Gastroesophageal sphincter (tissue), 4 donors: ENCODE results near the gene FAM114A1. TPM values are rescaled to one million over a fixed set of nuclear protein-coding genes. Genes with fewer than 3 reads are reported as not detected.

Source experiments
- ATAC-seq: fragments of 150-250 bp; one replicate; pipeline ENCODE4 v1.9.1; 2016; ENCODE audit warnings: mild to moderate bottlenecking, moderate library complexity
- H3K27ac ChIP-seq, 4 donors: fragments of 200-600 bp; sonication (generic) in 3 of 4; 1 replicate in 3 of 4; 2 replicates in 1 of 4; pipeline ENCODE4 v1.5.1; 2016 to 2019
- H3K27me3 ChIP-seq: fragments of 200-600 bp; sonication (generic); one replicate; pipeline ENCODE4 v1.5.1; 2019
- H3K36me3 ChIP-seq, 2 donors: fragments of 200-600 bp; sonication (generic); one replicate each; pipeline ENCODE4 v1.5.1; 2019; ENCODE audit warnings: control low read depth in 1 of 2
- H3K4me1 ChIP-seq, 3 donors: fragments of 200-600 bp; sonication (generic); 1 replicate in 2 of 3; 2 replicates in 1 of 3; pipeline ENCODE4 v1.5.1; 2016 to 2019; ENCODE audit warnings: control low read depth in 2 of 3
- H3K4me3 ChIP-seq, 2 donors: fragments of 200-600 bp; sonication (generic); one replicate each; pipeline ENCODE4 v1.5.1; 2019; ENCODE audit warnings: mild to moderate bottlenecking in 1 of 2, moderate library complexity in 1 of 2
- H3K9me3 ChIP-seq, 3 donors: fragments of 200-600 bp; sonication (generic); one replicate each; pipeline ENCODE4 v1.5.1; 2017 to 2019; ENCODE audit warnings: control low read depth in 2 of 3
- EP300 ChIP-seq: sonication (generic); formaldehyde crosslinking; IDR thresholded peaks from one replicate; pipeline ENCODE4 v1.6.1; 2017; ENCODE audit warnings: antibody characterized with exemption, mild to moderate bottlenecking
- POLR2A ChIP-seq, 2 donors: fragments of 450-650 bp; IDR thresholded peaks; one replicate each; pipeline ENCODE4 v1.6.1; 2017; ENCODE audit warnings: antibody characterized with exemption in 2 of 2, mild to moderate bottlenecking in 2 of 2, moderate library complexity in 1 of 2
- POLR2AphosphoS5 ChIP-seq: sonication (generic); formaldehyde crosslinking; IDR thresholded peaks from one replicate; pipeline ENCODE4 v1.6.1; 2017; ENCODE audit warnings: antibody characterized with exemption
- WGBS, 2 donors: methylation state at CpG; one replicate each; pipeline ENCODE4 v1.1.5; 2018; ENCODE audit warnings: low coverage in 1 of 2; 5-methylcytosine and 5-hydroxymethylcytosine counted together
- total RNA-seq, 4 donors: library from RNA; depleted of rRNA; stranded (reverse); fragments of >200 nt; gene quantifications; one replicate each; pipeline ENCODE4 v1.1.0, GENCODE V29; 2016
- TF ChIP-seq, protein P1 (sequence below), 4 experiments: fragments of 200-600 bp in 2 of 4; fragments of 450-650 bp in 2 of 4; sonication (generic) in 1 of 4; IDR thresholded peaks; one replicate each; pipeline ENCODE4 v1.5.1; 2017 to 2019; ENCODE audit warnings: antibody characterized with exemption in 4 of 4, mild to moderate bottlenecking in 2 of 4, moderate library complexity in 2 of 4

Gene FAM114A1
- total RNA-seq, 4 donors from 2014 or later: 90.0 to 155 (median 98.4) TPM

DNA sequence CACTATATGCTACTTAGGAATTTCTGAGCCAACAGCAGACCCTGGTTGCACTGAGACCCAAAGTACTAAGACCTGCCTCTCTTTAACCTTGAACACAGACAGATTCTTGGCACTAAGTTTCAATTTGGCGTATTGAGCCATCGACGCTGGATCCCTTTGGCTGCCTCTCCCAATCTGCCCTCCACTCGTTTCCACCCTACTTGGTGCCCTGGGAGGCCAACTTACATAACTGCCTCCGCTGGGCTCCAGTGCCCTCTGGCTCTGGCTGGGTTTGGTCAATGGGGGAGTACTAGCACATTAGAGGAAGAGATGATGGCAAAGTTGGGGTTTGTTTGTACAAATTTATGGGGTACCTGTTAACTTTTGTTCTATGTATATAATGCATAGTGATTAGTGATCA lies 101.1 kb downstream of the FAM114A1 start:
- no peak overlapping the region for H3K4me3 ChIP-seq

DNA sequence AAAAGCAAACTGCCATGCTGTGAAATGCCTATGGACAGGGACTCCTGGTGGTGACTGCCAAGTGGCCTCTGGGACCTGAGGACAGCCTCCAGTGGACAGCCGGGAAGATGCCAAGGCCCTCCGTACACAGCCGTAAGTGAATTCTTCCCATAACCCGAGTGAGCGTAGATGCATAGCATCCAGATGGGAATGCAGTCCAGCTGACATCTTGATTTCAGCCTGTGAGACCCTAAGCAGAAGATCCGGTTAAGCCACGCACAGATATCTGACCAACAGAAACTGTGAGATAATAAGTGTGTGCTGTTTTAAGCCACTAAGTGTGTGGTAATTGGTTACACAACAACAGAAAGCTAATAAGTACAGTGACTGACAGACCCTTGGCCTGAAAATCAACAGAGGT lies 108.7 kb downstream of the FAM114A1 start:
- H3K36me3 ChIP-seq: no peaks in the 10 kb centered on the region
- no peak overlapping the region for H3K4me3 ChIP-seq
- H3K9me3 ChIP-seq: no peaks in the 10 kb centered on the region
- ATAC-seq: no peak
- H3K4me1 ChIP-seq: no peaks in the 10 kb centered on the region
- TF ChIP-seq, protein P1, sequence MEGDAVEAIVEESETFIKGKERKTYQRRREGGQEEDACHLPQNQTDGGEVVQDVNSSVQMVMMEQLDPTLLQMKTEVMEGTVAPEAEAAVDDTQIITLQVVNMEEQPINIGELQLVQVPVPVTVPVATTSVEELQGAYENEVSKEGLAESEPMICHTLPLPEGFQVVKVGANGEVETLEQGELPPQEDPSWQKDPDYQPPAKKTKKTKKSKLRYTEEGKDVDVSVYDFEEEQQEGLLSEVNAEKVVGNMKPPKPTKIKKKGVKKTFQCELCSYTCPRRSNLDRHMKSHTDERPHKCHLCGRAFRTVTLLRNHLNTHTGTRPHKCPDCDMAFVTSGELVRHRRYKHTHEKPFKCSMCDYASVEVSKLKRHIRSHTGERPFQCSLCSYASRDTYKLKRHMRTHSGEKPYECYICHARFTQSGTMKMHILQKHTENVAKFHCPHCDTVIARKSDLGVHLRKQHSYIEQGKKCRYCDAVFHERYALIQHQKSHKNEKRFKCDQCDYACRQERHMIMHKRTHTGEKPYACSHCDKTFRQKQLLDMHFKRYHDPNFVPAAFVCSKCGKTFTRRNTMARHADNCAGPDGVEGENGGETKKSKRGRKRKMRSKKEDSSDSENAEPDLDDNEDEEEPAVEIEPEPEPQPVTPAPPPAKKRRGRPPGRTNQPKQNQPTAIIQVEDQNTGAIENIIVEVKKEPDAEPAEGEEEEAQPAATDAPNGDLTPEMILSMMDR (IDR thresholded peaks at IDR 0.05): no peak
- TF ChIP-seq EP300 (no peak), POLR2A (IDR thresholded peaks at IDR 0.05) (no peak), POLR2AphosphoS5 (no peak)
- no peak overlapping the region for H3K27ac ChIP-seq
- WGBS, 2 donors: 83 to 100% methylated on average over 5 to 6 of the region's 7 CpGs
- no peaks in the 10 kb centered on the region for H3K27me3 ChIP-seq

More for the DNA sequence above, 101.1 kb downstream of the FAM114A1 start:
- no peaks in the 10 kb centered on the region for H3K36me3 ChIP-seq
- no peaks in the 10 kb centered on the region for H3K9me3 ChIP-seq
- H3K27ac ChIP-seq: no peak overlapping the region
- 88 to 100% methylated on average over 2 to 5 of the region's 5 CpGs for WGBS, 2 donors
- no peak for TF ChIP-seq EP300
- no peak for TF ChIP-seq POLR2AphosphoS5
- TF ChIP-seq, protein P1 (IDR thresholded peaks at IDR 0.05): no peak
- TF ChIP-seq POLR2A (IDR thresholded peaks at IDR 0.05): no peak
- H3K27me3 ChIP-seq: no peaks in the 10 kb centered on the region
- ATAC-seq: no peak
- H3K4me1 ChIP-seq: peaks cover 0 to 5% (median 0%) of the 10 kb centered on the region in 3 donors

DNA sequence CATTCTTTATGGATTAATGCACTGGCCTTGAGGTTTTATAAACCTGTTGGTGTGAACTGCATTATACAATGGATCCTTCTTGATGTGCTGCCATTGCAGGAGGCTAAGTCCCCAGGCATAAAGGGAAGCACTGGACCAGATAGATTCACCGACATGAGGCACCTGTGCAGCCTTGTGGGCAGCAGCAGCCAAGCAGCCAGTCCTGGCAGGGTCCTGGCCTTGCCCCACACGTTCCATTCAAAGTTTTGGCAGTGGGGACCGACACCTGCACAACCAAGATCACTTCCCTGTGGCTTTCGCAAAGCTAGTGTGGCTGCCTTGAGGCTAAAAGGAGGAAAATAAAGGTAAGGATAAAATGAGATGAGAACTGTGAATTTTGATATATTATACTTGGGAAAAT lies 111.5 kb downstream of the FAM114A1 start:
- H3K4me3 ChIP-seq: no peak overlapping the region
- H3K36me3 ChIP-seq: no peaks in the 10 kb centered on the region
- no peak for ATAC-seq
- WGBS, 2 donors: 84% methylated on average over 3 of the region's 4 CpGs; no CpG with 5 or more reads in 1 of the 2 donors
- H3K4me1 ChIP-seq: no peaks in the 10 kb centered on the region
- TF ChIP-seq EP300: no peak
- no peak for TF ChIP-seq POLR2AphosphoS5
- TF ChIP-seq POLR2A (IDR thresholded peaks at IDR 0.05): no peak
- TF ChIP-seq, protein P1 (IDR thresholded peaks at IDR 0.05): no peak
- H3K9me3 ChIP-seq: no peaks in the 10 kb centered on the region
- no peaks in the 10 kb centered on the region for H3K27me3 ChIP-seq
- H3K27ac ChIP-seq: no peak overlapping the region

DNA sequence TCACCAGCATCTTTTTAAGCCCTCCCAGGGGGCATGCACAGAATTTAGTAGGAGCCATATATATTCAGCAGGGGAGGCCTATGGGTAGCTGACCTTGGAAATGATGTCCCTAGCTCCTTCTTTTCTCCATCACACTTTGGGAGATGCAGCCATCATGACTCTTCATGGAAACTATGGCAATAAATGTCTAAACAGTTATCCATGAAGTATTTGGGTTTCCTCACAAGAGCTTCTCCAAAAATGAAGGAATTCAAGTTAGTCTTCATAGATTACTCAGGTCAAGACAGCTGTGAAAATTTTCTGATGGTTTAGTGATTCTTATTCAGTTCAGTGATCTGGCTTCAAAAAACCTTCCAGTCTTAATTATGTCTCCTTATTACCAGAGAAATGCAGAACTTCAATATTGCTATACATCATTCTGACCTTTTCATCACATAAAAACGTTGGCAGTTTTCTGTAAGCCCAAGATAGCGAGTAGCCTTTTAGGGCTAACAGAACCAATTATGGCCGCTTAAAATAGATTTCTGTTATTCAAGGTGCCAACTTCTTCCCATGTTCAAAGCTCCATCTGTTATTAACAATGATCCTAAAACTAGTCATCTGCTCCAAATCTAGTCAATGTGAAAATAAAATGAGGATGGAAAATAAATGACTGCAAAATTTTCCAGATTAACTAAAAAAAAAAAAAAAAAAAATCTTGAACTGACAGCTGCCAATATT lies 112.1 kb downstream of the FAM114A1 start:
- 52 to 73% methylated on average over 2 to 3 of the region's 3 CpGs for WGBS, 2 donors
- Histone ChIP-seq H3K4me1 (no peaks in the 10 kb centered on the region), H3K9me3 (no peaks in the 10 kb centered on the region), H3K27me3 (no peaks in the 10 kb centered on the region), H3K27ac (no peak overlapping the region), H3K36me3 (no peaks in the 10 kb centered on the region), H3K4me3 (no peak overlapping the region)
- no peak for ATAC-seq
- no peak for TF ChIP-seq POLR2AphosphoS5
- no peak for TF ChIP-seq POLR2A (IDR thresholded peaks at IDR 0.05)
- TF ChIP-seq, protein P1 (IDR thresholded peaks at IDR 0.05): no peak
- no peak for TF ChIP-seq EP300
